ENCODE data around the gene IL6ST.
A peak's percentile ranks its signal among the peaks of the same experiment; 100 is the strongest.

IL6ST gene

GRCh38 chr5:55918087-55919035 lies 76.4 kb downstream of the IL6ST start:
- DNase-seq: no peak

GRCh38 chr5:55917402-55918086 lies 77.2 kb downstream of the IL6ST start:
- DNase-seq: no peak

- DNase-seq: no peak
Observed at GRCh38 chr5:55916986-55917385, 77.8 kb downstream of the IL6ST start.

DNA sequence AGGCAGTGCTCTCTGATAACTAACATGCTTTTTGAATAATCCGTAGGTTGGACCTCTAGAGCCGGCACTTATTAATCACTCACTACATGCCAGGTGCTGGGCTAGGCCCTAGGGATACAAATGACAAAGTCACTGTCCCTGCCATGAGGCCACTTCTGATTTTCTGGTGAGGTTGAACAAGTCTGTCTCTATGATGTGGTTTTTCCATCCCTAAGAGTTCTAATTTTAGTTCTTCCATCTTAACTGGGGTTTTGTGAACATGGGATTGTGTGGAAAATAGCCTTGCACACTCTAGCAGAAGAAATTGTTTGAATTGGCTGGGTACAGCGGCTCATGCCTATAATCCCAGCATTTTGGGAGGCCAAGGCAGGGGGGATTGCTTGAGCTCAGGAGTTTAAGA lies 79.0 kb downstream of the IL6ST start:
- DNase-seq: no peak

- DNase-seq: no peak
Observed at GRCh38 chr5:55914971-55915370, 79.8 kb downstream of the IL6ST start.

DNA sequence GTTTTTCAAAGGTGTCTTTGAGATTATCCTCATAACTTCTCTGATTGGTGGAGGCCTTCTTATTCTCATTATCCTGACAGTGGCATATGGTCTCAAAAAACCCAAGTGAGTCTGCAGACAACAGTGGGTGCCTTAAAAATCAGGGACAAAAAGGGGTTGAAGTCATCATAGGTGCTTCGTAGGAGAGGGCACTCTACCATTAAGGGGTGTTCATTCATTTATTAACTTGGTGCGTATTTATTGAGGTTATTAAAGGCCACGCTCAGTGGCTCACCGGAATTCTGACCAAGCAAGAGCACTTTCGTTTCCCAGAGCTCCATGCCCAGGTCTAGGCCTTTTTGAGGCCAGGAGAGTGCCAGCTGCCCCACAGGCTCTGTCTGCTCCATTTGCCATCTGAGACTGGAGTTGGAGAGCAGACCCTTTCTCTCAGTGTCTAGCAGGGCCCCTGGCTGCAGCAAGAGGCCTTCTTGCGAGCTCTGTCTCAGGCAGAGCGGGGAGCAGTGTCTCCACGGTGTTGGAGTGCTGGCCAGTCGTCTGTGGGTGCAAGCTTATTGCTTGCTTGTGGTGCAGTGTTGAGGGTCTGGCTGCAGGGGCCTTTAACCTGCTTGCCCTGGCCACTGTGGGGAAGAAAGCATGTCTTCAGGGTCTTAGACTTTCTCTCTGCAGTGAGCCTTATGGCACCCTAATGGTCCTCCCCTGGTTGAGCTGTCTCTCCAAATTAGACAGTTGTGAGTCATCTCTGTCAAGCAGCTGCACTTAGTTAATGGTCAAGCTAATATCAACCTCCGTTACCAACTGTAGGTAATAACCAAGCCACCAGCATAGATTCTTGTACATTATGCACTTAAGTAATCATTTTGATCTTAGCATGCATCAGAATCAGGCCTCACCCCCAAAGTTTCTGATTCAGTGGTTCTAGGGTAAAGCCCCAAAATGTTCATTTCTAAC lies 81.0 kb downstream of the IL6ST start:
- DNase-seq: no peak

DNA sequence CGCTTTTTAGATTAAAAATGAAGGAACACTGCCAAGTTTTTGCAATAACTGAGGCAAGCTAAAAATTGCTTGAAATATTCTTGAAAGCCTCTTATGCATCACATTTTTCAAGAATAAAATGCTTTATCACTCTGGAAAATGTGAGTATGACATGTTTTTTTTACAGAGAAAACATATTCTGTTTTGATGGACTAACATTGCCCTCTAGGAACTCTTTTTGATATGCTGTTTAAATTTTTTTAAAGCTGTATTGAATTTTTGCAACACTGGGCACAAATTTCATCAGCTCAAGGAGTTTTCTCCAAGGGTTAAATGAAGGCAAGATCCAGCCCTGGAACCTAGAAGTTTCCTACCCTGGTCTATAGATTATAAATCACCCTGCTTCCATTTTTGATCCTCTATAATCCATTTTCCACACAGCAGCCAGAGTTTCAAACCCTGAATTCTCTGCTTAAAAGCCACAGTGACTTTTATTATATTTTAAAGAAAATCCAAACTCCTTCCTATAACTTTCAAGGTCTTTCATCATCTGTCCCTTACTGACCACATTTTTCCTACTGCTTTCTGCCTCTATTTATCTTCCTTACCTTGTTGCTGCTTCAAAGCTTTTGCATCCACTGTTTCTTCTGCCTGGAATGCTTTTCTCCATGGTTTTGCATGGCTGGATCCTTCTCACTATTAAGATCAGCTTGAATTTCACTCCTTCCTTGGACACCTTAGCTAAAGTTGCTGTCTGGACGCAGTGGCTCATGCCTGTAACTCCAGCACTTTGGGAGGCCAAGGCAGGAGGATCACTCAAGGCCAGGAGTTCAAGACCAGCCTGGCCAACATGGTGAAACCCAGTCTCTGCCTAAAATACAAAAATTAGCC lies 82.7 kb downstream of the IL6ST start:
- no peak for DNase-seq

GRCh38 chr5:55908804-55909203 lies 86.0 kb downstream of the IL6ST start:
- DNase-seq: no peak

- DNase-seq: no peak
Observed at GRCh38 chr5:55907927-55908326, 86.8 kb downstream of the IL6ST start.

- DNase-seq: no peak
Observed at GRCh38 chr5:55905251-55905650, 89.5 kb downstream of the IL6ST start.

DNA sequence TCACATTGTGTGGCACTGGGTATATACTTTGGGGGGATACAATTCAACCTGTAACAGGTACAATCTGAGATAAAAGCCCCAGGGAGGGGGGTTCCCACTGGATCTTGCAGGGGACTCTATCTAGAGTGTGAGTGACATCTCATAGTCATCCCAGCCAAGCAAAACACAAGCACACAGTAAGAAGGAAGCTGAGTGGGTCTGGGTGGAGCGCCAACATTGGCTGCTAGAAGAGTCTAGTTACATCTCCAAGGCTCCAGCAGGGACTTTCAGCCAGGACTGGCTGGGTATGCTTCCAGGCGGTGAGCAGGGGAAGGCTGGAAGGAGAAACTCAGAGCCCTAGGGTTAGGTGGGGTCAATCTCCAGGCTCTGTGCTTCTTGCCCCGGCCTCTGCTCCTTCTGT lies 90.6 kb downstream of the IL6ST start:
- DNase-seq: no peak

- no peak for DNase-seq
Observed at GRCh38 chr5:55903121-55903701, 91.6 kb downstream of the IL6ST start.

DNA sequence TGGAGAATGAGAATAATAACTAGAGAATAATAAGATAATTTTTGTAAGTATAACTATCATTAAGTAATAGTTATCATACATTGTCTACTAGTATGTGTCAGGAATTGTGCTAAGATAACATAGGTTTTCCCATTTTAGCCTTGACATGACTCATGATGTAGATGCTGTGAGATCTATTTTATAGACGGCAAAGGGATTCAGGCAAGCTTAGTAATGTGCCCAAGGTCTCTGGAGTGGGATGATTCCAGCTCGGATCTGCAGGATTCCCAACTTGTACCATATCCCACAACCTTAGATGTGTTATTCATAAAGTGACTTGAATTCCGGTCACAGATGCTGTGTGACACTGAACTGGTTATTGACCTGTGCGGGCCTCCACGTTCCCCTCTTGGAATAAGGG lies 92.1 kb downstream of the IL6ST start:
- DNase-seq: no peak

- DNase-seq: no peak
Observed at GRCh38 chr5:55900776-55901175, 94.0 kb downstream of the IL6ST start.

DNA sequence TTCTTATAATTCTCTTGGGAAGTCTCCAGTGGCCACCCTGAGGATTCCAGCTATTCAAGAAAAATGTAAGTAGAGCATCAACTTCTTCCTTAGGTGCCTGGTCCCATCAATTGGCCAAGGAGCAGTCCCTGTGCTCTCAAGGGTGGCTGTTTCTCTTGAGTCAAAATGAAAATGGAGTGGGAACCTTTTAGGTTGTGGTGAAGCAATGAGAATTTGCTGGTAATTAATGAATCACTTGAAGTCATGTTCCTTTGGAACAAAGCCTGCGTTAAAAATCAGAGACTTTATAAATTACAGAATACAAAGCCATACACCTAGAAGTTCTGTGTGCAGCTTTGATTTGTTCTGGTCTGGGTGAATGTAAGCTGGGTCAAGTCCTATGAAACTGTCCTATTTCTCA lies 94.7 kb downstream of the IL6ST start:
- no peak for DNase-seq

DNA sequence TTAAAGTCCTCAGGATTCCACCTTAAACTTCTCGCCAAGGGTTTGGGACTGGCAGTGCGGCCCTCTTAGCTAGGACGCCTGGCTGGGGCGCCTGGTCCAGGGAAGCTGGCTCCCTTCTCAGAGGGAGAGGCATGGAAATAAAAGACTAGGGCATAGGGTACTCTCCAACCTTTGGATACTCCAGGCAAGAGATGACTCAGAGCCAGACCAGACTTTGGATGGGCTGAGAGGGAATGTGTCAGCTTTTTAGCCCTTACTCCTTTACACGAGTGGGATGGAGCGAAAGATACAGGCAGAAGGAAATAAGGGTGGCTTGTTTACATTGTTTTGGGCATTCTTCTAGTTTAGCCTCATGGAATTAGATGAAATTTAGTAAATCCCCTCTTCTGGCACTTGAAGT lies 95.4 kb downstream of the IL6ST start:
- DNase-seq: no peak

- peak; percentile 48 for DNase-seq
Observed at GRCh38 chr5:55897905-55898304, 96.9 kb downstream of the IL6ST start.

DNA sequence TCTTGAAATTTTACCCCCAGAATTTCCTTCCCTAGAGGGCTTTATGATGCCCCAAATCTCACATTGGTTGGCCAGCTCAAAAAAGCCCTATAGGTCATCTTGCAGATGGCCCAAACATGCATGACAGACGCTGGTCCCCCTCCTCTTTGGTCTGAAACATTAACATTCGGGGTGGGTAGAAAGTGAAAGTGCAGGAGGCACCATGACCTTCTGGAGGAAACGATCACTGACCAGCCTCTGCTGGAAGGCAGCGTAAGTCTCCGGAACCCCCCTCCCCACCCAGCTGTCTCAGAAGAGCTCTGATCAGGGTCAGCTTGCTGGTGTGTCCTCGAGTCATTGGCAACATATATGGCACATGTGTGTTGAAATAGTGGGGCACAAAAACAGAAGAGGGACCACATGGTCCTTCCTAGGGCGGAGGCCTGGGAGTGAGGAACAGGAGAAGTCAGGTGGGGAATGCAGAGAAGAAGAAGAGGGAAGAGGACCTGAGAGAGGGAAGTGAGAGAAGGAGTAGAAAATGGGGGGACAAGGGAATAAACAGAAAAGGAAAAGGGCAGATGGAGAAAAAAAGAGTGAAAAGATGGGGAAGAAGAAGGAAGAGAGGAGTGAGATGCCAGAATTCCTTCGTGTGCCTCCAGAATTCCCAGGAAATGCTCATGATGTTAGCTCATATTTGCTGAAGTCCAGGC lies 97.4 kb downstream of the IL6ST start:
- DNase-seq: no peak

DNA sequence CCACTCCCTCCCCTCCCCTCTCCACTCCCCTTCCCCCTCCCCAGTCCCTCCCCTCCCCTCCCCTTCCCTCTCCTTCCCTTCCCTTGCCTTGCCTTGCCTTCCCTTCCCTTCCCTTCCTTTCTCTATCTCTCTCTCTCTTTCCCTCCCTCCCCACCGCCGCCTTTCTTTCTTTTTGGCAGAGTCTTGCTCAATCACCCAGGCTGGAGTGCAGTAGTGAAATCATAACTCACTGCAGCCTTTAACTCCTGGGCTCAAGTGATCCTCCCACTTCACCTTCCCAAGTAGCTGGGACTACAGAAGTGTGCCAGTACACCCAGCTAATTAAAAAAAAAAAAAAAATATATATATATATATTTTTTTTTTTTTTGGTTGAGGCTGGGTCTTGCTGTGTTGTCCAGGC lies 98.1 kb downstream of the IL6ST start:
- no peak for DNase-seq

- DNase-seq: no peak
Observed at GRCh38 chr5:55896238-55896637, 98.5 kb downstream of the IL6ST start.

- DNase-seq: no peak
Observed at GRCh38 chr5:55895346-55895745, 99.4 kb downstream of the IL6ST start.

Data from DMS 273 treated with DMSO at 0.1 percent for 48 hours (cell line).